ENCODE data around the gene GCSAML. TPM values are rescaled to one million over a fixed set of nuclear protein-coding genes. Genes with fewer than 3 reads are reported as not detected.

Gene GCSAML
- total and polyA plus RNA-seq, 11 donors: 0.04 to 0.34 (median 0.07) TPM; not detected in 6

DNA sequence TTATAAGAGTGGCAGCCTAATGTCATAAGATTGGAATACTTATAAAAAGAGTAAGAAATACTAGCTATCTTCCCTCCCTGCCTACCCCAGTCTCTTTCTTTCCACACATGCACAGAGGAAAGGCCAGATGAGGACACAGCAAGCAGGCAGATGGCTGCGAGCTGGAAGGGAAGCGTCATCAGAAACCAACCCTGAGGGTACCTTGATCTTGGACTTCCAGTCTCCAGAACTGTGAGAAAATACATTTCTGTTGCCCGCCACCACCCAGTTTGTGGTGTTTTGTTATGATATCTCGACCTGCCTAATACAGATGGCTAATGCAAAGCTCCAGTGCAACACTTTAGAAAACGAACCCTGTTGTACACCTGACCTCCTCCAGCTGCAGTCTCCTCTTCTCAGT lies 10.4 kb upstream of the GCSAML start:
- H3K27me3 ChIP-seq: peaks cover 0 to 6% (median 0%) of the 10 kb centered on the region in 9 donors
- H3K4me3 ChIP-seq: no peak overlapping the region
- no peak for DNase-seq
- intact Hi-C loops (cut with DNase I): loop anchor here in 1 of 10 donors (1.0 kb wide), 1 partner anchor 14 kb away; no protein-coding TSS in a partner anchor
- no peak for TF ChIP-seq POLR2A (IDR thresholded peaks at IDR 0.05)
- no peak for TF ChIP-seq CTCF (IDR thresholded peaks at IDR 0.05)
- no peak overlapping the region for H3K27ac ChIP-seq
- H3K36me3 ChIP-seq: no peaks in the 10 kb centered on the region
- 63 to 77% (median 71%) methylated on average over 5 of the region's 5 CpGs for WGBS, 4 donors
- ATAC-seq: no peak
- no peaks in the 10 kb centered on the region for H3K4me1 ChIP-seq
- peaks cover 0 to 7% (median 0%) of the 10 kb centered on the region in 12 donors for H3K9me3 ChIP-seq

- intact Hi-C loops (cut with DNase I): no loop called here
- Histone ChIP-seq H3K36me3 (no peaks in the 10 kb centered on the region), H3K4me1 (no peaks in the 10 kb centered on the region), H3K9me3 (peaks cover 0 to 7% (median 0%) of the 10 kb centered on the region in 12 donors), H3K27me3 (peaks cover 0 to 6% (median 0%) of the 10 kb centered on the region in 9 donors), H3K4me3 (no peak overlapping the region), H3K27ac (no peak overlapping the region)
- TF ChIP-seq CTCF (IDR thresholded peaks at IDR 0.05) (no peak), POLR2A (IDR thresholded peaks at IDR 0.05) (no peak)
- 79 to 84% (median 81%) methylated on average over 6 of the region's 6 CpGs for WGBS, 4 donors
- ATAC-seq (no peak), DNase-seq (no peak)
These were observed 9.7 kb upstream of the GCSAML start for GRCh38 chr1:247539215-247539614.

DNA sequence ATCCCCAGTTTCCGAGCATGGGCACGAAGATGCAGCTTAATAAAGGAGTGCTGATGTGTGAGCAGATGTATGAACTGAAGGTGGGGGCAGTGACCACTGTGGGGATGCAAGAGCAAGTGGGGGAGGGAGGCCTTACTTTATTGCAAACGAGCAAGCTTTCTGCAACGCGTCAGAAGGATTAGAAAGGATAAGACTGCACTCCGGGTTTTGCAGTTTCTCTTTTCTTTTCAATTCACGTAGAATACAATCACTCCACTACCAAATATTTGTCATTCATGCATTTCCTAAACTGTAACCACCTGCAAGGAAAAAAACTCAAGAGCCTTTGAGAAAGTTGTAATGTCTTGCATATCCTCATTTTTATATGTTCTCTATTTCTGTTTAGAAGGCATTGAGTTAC lies 8.4 kb upstream of the GCSAML start:
- TF ChIP-seq CTCF (IDR thresholded peaks at IDR 0.05) (no peak), POLR2A (IDR thresholded peaks at IDR 0.05) (no peak)
- no peaks in the 10 kb centered on the region for H3K4me1 ChIP-seq
- peaks cover 0 to 7% (median 0%) of the 10 kb centered on the region in 12 donors for H3K9me3 ChIP-seq
- no peak overlapping the region for H3K4me3 ChIP-seq
- no peak for ATAC-seq
- H3K36me3 ChIP-seq: no peaks in the 10 kb centered on the region
- no peak for DNase-seq
- H3K27ac ChIP-seq: no peak overlapping the region
- intact Hi-C loops (cut with DNase I): no loop called here
- 28 to 40% (median 37%) methylated on average over 7 of the region's 7 CpGs for WGBS, 4 donors
- peaks cover 0 to 4% (median 0%) of the 10 kb centered on the region in 9 donors for H3K27me3 ChIP-seq

- no peak for TF ChIP-seq POLR2A (IDR thresholded peaks at IDR 0.05)
- no peak for TF ChIP-seq CTCF (IDR thresholded peaks at IDR 0.05)
- WGBS, 4 donors: 43 to 70% (median 68%) methylated on average over 3 of the region's 3 CpGs
- Histone ChIP-seq H3K27ac (no peak overlapping the region), H3K4me1 (no peaks in the 10 kb centered on the region), H3K4me3 (no peak overlapping the region), H3K27me3 (no peaks in the 10 kb centered on the region), H3K36me3 (no peaks in the 10 kb centered on the region), H3K9me3 (peaks cover 0 to 3% (median 0%) of the 10 kb centered on the region in 12 donors)
- DNase-seq: no peak
- intact Hi-C loops (cut with DNase I): no loop called here
- no peak for ATAC-seq
These were observed 6.1 kb upstream of the GCSAML start for GRCh38 chr1:247542811-247543210.
